GM18520 (cell line): ENCODE measurements around the gene HAO2.

ENCODE experiments used
- ATAC-seq: cut with Tn5 transposase; IDR thresholded peaks from one replicate; pipeline ENCODE4 v1.9.1; 2021; ENCODE audit not compliant: unreplicated experiment

The HAO2 gene

DNA sequence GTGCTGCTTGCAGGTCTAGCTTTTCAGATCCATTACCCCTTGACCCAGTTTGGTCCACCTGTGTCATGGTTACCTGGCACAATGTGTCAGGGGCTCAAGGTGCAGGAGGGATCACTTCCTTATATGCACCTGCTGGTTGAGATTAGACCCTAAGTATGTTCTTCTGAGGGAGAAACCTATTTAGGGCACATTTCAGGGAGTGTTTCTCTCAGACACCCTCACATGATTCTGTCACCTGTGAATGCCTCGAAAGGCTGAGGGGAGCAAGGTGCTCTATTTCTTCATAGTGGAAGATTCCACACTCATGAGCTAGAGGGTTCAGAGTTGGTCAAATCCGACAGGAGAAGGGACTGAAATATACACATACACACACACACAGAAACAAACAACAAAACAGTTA is 61.9 kb downstream of the HAO2 start:
- ATAC-seq = no peak

DNA sequence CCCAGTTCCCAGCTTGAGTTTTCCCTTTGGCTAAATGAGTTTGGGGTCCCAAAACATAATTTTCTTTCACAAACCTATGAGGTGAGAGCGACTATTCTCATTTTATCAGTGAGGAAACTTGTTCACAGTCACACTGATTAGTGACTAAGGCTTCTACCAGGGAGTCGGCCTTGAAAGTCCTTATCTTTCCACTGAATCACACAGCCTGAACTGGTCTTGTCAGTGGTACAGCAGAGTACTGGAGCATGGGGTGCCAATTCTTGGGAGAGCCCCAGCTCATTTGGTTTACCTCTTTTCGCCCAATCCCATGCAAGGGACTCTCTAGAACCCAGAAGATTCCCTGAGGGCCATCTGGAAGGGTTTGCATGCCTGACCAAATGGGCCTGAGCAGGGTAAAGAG is 63.3 kb downstream of the HAO2 start:
- ATAC-seq = no peak

DNA sequence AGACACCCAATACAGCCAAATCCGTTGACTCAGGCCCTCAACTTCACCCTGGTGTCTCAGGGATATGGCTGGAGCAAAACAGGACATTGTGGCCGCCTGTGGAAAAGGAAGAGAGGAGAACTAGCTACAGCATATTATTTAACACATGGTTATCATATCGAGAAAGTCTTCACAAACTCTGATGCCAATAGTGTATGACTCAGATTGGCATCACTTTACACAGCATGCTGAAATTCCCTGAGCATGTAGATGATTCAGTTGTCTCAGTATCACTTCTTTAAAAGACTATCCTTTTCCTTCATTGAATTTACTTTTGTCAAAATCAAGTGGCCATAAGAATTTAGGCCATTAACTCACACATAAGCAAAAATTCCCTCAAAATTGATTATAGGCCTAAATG is 66.5 kb downstream of the HAO2 start:
- no peak for ATAC-seq

DNA sequence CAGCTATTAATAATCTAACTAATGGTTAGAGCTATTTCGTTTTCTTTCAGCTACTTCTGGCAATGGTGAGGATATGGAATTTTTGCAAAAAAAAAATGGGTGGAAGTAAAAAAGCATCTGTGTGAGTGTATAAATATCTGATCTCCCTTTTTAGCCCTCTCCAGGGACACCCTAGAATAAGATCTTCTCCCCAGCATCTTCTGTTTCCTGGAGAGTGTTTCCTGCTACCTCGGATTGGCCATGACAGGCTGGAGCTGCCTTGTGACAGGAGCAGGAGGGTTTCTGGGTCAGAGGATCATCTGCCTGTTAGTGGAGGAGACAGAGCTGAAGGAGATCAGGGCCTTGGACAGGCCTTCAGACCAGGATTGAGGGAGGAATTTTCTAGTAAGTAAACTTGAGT is 70.2 kb downstream of the HAO2 start:
- no peak for ATAC-seq

DNA sequence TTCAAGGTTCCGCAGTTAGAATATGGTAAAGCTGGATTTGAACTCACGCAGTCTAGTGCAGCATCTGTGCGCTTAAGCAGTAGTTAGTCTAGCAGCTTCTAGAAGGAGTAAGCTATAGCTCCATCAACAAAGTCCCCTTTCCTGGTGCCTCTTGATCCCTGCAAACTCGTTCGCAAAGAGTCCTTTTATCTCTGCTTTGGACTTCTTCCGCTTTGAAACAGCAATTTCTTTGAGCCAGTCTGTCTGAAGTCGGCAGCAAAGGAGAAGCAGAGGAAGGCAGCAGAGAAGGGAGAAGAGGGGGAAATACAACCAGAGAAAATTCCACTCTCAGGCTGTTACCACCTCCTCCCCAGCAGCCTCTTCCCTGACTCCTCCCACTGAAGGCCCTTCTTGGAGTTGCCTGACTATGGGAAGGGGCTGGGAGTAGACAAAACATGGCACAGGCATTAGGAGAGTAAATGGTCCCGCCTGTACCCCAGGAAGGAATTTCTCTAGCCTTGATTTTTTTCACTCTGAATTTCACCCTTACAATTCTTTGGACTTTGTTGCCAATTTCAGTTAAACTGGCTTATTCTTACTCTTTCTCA is 72.2 kb downstream of the HAO2 start:
- no peak for ATAC-seq

DNA sequence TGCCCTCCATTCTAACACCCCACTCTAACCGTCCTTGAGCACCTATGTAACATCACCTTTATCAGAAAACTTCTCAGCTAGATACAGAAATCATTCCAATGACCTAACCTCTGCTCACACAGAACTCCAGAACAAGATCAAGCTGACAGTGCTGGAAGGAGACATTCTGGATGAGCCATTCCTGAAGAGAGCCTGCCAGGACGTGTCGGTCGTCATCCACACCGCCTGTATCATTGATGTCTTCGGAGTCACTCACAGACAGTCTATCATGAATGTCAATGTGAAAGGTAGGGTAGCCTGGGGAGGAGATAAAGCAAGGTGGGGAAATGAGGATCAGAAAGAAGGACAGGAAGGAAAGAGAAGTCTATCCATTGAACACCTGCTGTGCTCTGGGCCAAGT is 74.2 kb downstream of the HAO2 start:
- ATAC-seq = no peak
